GM12878 (cell line): ENCODE results near the gene HS3ST3A1. TPM values are rescaled to one million over a fixed set of nuclear protein-coding genes. Genes with fewer than 3 reads are reported as not detected.

Experiments used
- ATAC-seq: fragments of 200-7000 bp; cut with Tn5 transposase; 3 replicates; pipeline ENCODE4 v1.9.1; 2020; ENCODE audit warnings: mild to moderate bottlenecking, moderate library complexity
- Bru-seq: library from RNA; stranded (reverse); fragments of 400-500 nt; gene quantifications from one replicate; lab custom pipeline; 2021; lab: Mats Ljungman, UMichigan
- BruChase-seq, 2 experiments: library from RNA; stranded (reverse); fragments of 400-500 nt; gene quantifications; one replicate each; lab custom pipeline; 2021; lab: Mats Ljungman, UMichigan
- BruUV-seq: library from RNA; stranded (reverse); fragments of 400-500 nt; replicated peaks from 2 replicates; lab custom pipeline; 2021; lab: Mats Ljungman, UMichigan
- CTCF ChIA-PET: fragments of 300-600 bp; sonication (Branson Sonifier 250); formaldehyde crosslinking; extraction: SDS; loops from one replicate; lab custom pipeline; 2021; ENCODE audit warnings: inconsistent platforms; lab: Yijun Ruan, JAX
- POLR2A ChIA-PET: fragments of 350-600 bp; formaldehyde crosslinking; extraction: SDS; loops from one replicate; lab custom pipeline; 2021; ENCODE audit warnings: inconsistent platforms; lab: Charles Lee
- RAD21 ChIA-PET: fragments of 300-600 bp; sonication (Branson Sonifier 250); formaldehyde crosslinking; loops from one replicate; lab custom pipeline; 2023; ENCODE audit warnings: antibody characterized with exemption; ENCODE audit not compliant: unreplicated experiment; lab: Charles Lee
- SMC1A ChIA-PET: fragments of 300-600 bp; sonication (Branson Sonifier 250); formaldehyde crosslinking; loops from one replicate; lab custom pipeline; 2023; ENCODE audit not compliant: unreplicated experiment, uncharacterized antibody; lab: Charles Lee
- DNase-seq: peaks from one replicate; pipeline ENCODE4 v3.0.0-alpha.2; 2011; ENCODE audit warnings: low read depth, low spot score
- FAIRE-seq: peaks from 3 replicates; lab custom pipeline; 2011; peaks lifted over from hg19 to GRCh38; lab: Jason Lieb, UNC
- H2AFZ ChIP-seq: 2 replicates; pipeline ENCODE4 v1.6.0; 2011; ENCODE audit warnings: low read depth, low read length, control low read depth; ENCODE audit not compliant: control insufficient read depth
- H3K27ac ChIP-seq: 2 replicates; pipeline ENCODE4 v1.5.1; 2011; ENCODE audit warnings: control low read depth; ENCODE audit not compliant: control insufficient read depth, insufficient read depth
- H3K27me3 ChIP-seq, 2 experiments: replicated peaks in 1 of 2; 2 replicates each; pipeline versions ENCODE4 v1.6.0 to v1.6.1; 2011; ENCODE audit warnings: low read length in 1 of 2; ENCODE audit not compliant: control insufficient read depth in 2 of 2, insufficient read depth in 2 of 2
- H3K36me3 ChIP-seq, 2 experiments: 2 replicates each; pipeline ENCODE4 v1.5.1; 2011; ENCODE audit warnings: low read length in 1 of 2; ENCODE audit not compliant: control insufficient read depth in 2 of 2, insufficient read depth in 2 of 2
- H3K4me1 ChIP-seq: 2 replicates; pipeline ENCODE4 v1.6.1; 2011; ENCODE audit warnings: mild to moderate bottlenecking, low read length, moderate library complexity, mixed read lengths; ENCODE audit not compliant: control insufficient read depth, insufficient read depth
- H3K4me2 ChIP-seq: 2 replicates; pipeline ENCODE4 v1.6.0; 2011; ENCODE audit warnings: control low read depth; ENCODE audit not compliant: control insufficient read depth, insufficient read depth
- H3K4me3 ChIP-seq: fragments of 200-600 bp; sonication (generic); 2 replicates; pipeline ENCODE4 v1.5.1; 2016
- H3K79me2 ChIP-seq: 2 replicates; pipeline ENCODE4 v1.6.0; 2011; ENCODE audit warnings: low read length; ENCODE audit not compliant: control insufficient read depth, insufficient read depth
- H3K9ac ChIP-seq: 2 replicates; pipeline ENCODE4 v1.8.0; 2011; ENCODE audit warnings: low read length, control low read depth, mixed read lengths; ENCODE audit not compliant: control insufficient read depth, insufficient read depth
- H3K9me3 ChIP-seq: replicated peaks from 3 replicates; pipeline ENCODE4 v1.5.1; 2011; ENCODE audit warnings: mild to moderate bottlenecking, low read length; ENCODE audit not compliant: control insufficient read depth, insufficient read depth
- H4K20me1 ChIP-seq: 2 replicates; pipeline ENCODE4 v1.6.0; 2011; ENCODE audit not compliant: control insufficient read depth, insufficient read depth
- CREM ChIP-seq: IDR thresholded peaks from 2 replicates; pipeline ENCODE4 v1.6.1; 2014; ENCODE audit warnings: antibody characterized with exemption, low read depth
- E2F8 ChIP-seq: fragments of 450-650 bp; IDR thresholded peaks from 2 replicates; pipeline ENCODE4 v1.6.1; 2018; ENCODE audit warnings: mild to moderate bottlenecking, low read depth, moderate library complexity; ENCODE audit not compliant: partially characterized antibody
- ELK1 ChIP-seq: IDR thresholded peaks from 2 replicates; pipeline ENCODE4 v1.6.1; 2012; ENCODE audit warnings: low read depth, low read length, improper control_type of control experiment
- PKNOX1 ChIP-seq: fragments of 450-650 bp; IDR thresholded peaks from 2 replicates; pipeline ENCODE4 v1.6.1; 2016; ENCODE audit warnings: mild to moderate bottlenecking
- RB1 ChIP-seq: fragments of 450-650 bp; formaldehyde crosslinking; IDR thresholded peaks from 2 replicates; pipeline ENCODE4 v1.6.1; 2017; ENCODE audit warnings: mild to moderate bottlenecking, borderline replicate concordance
- RELA ChIP-seq: fragments of 450-650 bp; IDR thresholded peaks from 2 replicates; pipeline ENCODE4 v1.8.0; 2014; ENCODE audit warnings: borderline replicate concordance; ENCODE audit not compliant: partially characterized antibody
- RELB ChIP-seq: fragments of 450-650 bp; IDR thresholded peaks from 2 replicates; pipeline ENCODE4 v1.6.1; 2017; ENCODE audit warnings: low read depth, mild to moderate bottlenecking, moderate library complexity
- RFX5 ChIP-seq: IDR thresholded peaks from 2 replicates; pipeline ENCODE4 v1.6.1; 2011; ENCODE audit warnings: low read depth, low read length, improper control_type of control experiment
- SMARCA5 ChIP-seq: fragments of 450-650 bp; IDR thresholded peaks from 2 replicates; pipeline ENCODE4 v1.6.1; 2017; ENCODE audit warnings: mild to moderate bottlenecking
- ZNF384 ChIP-seq: IDR thresholded peaks from 2 replicates; pipeline ENCODE4 v1.6.1; 2012; ENCODE audit warnings: low read depth, mild to moderate bottlenecking, low read length, improper control_type of control experiment, borderline replicate concordance
- WGBS: methylation state at CpG from one replicate; pipeline ENCODE4 v1.1.6; 2016; ENCODE audit warnings: low lambda C conversion rate; ENCODE audit not compliant: insufficient replicate concordance, insufficient coverage; ENCODE audit errors: missing lambda C conversion rate; 5-methylcytosine and 5-hydroxymethylcytosine counted together
- in situ Hi-C: fragments of 300-500 bp; cut with MboI; formaldehyde crosslinking; loops from 9 replicates; pipeline ENCODE4 v1.14.3; 2018; ENCODE audit warnings: mixed read lengths
- intact Hi-C: fragments of 100-400 bp; cut with micrococcal nuclease; formaldehyde crosslinking; loops from one replicate; pipeline ENCODE4 v1.14.2; 2022; ENCODE audit not compliant: unreplicated experiment
- long read RNA-seq, 2 experiments: library from polyadenylated mRNA; unstranded; transcript quantifications; one replicate each; pipeline ENCODE4 v2.0.0, GENCODE V29; 2019 to 2020
- polyA minus RNA-seq, 3 experiments: library from RNA; depleted of rRNA, polyadenylated mRNA; stranded (reverse); fragments of >200 nt; gene quantifications; 2 replicates each; pipeline ENCODE4 v1.2.3, GENCODE V29; 2011
- polyA plus RNA-seq, 11 experiments: library from polyadenylated mRNA; depleted of rRNA in 4 of 11; unstranded in 6 of 11; stranded (reverse) in 5 of 11; fragments of >200 nt; fragmentation: Nextera tagmentation in 4 of 11; fragmentation: Illumina TruSeq in 1 of 11; extraction: Ambion mirVana in 4 of 11; extraction: Trizol in 1 of 11; gene quantifications; 1 replicate in 1 of 11; 2 replicates in 10 of 11; pipeline versions ENCODE4 v1.2.1 to v1.2.3, GENCODE V29; 2011 to 2016; ENCODE audit warnings: inconsistent platforms in 2 of 11, missing spikeins in 2 of 11, low read depth in 1 of 11
- total RNA-seq, 4 experiments: library from RNA; depleted of rRNA in 3 of 4; stranded (reverse); fragments of >200 nt in 3 of 4; fragmentation: Illumina TruSeq in 1 of 4; extraction: Trizol in 1 of 4; gene quantifications; 2 replicates each; pipeline versions ENCODE4 v1.2.1 to v1.2.3, GENCODE V29; 2013 to 2021

Gene HS3ST3A1
- 0.17 and 0.25 TPM in 2 replicates for total RNA-seq (2013; cell fraction: nucleolus; rRNA removed)
- total RNA-seq (2014; rRNA removed) (0.27 TPM in 1 of 2 replicates, not detected in the other), total RNA-seq (2014; rRNA removed; fragmentation: Illumina TruSeq; extraction: Trizol) (not detected in 2 replicates), total RNA-seq (2021) (0.21 TPM in 1 of 2 replicates, not detected in the other), polyA plus RNA-seq (2011; rRNA removed) (0.24 and 0.30 TPM in 2 replicates), polyA plus RNA-seq (2014; fragmentation: Illumina TruSeq; extraction: Trizol) (not detected in 2 replicates), polyA plus RNA-seq (2014; fragmentation: Nextera tagmentation; extraction: Ambion mirVana) (not detected), polyA plus RNA-seq (2014; rRNA removed) (not detected in 2 replicates), polyA plus RNA-seq (2016; fragmentation: Nextera tagmentation; extraction: Ambion mirVana) (under 1 TPM in 1 of 2 experiments, not detected in 1; 0.26 TPM), polyA minus RNA-seq (2011; rRNA and poly(A)+ RNA removed) (0.15 and 0.82 TPM in 2 replicates), Bru-seq, nascent RNA (percentile 22 among the genes with signal in this experiment), BruChase-seq, experiment 1, labeled RNA remaining after a 6-hour chase (percentile 11 among the genes with signal in this experiment), BruChase-seq, experiment 2, labeled RNA remaining after a 2-hour chase (percentile 13 among the genes with signal in this experiment)
- not detected for polyA plus RNA-seq (2011; ENCODE audit: low read depth)
- 0.28 and 0.50 TPM in 2 replicates for polyA plus RNA-seq (2011; cell fraction: cytosol; rRNA removed)
- 0.35 and 0.51 TPM in 2 replicates for polyA plus RNA-seq (2011; cell fraction: nucleus; rRNA removed)
- polyA plus RNA-seq (2012), result not detected in 2 replicates
- not detected in 2 replicates for polyA minus RNA-seq (2011; cell fraction: cytosol; rRNA and poly(A)+ RNA removed)
- polyA minus RNA-seq (2011; cell fraction: nucleus; rRNA and poly(A)+ RNA removed), result 0.85 and 1.9 TPM in 2 replicates
- long read RNA-seq, experiment 1, result 0 reads
- long read RNA-seq, experiment 2, result 0 reads

- SMC1A ChIA-PET, result no interaction called here
- Histone ChIP-seq H3K36me3 (no peaks in the 10 kb centered on the region), H3K4me3 (no peak within 1 kb of the TSS), H3K4me2 (no peak within 1 kb of the TSS), H3K9me3 (no peaks in the 10 kb centered on the region), H3K9ac (no peak within 1 kb of the TSS), H3K27ac (no peak within 1 kb of the TSS), H2AFZ (no peak within 1 kb of the TSS), H3K4me1 (no peaks in the 10 kb centered on the region), H4K20me1 (no peaks in the 10 kb centered on the region), H3K79me2 (no peaks in the 10 kb centered on the region), H3K27me3 (no peaks in the 10 kb centered on the region; a peak in 1 of 4 replicates)
- ATAC-seq (no peak), DNase-seq (no peak), FAIRE-seq (no peak)
- POLR2A ChIA-PET, result no interaction called here
- in situ Hi-C loops (no loop called here), intact Hi-C loops (no loop called here)
- BruUV-seq, result no TSS peak
- 17% methylated on average over 49 of the region's 61 CpGs for WGBS
- CTCF ChIA-PET, result interaction anchor here (0.6 kb wide), 1 partner anchor 873 kb away, joined by 3 read pairs; no protein-coding TSS in a partner anchor
- RAD21 ChIA-PET, result no interaction called here
- TF ChIP-seq CREM (no peak), RELB (no peak), RELA (no peak), E2F8 (no peak), SMARCA5 (no peak), RFX5 (no peak), RB1 (no peak), PKNOX1 (no peak), ZNF384 (no peak), ELK1 (no peak)
Measured at GRCh38 chr17:13601776-13602551, at the start of gene HS3ST3A1. TSS of gene HS3ST3A1 (minus strand) at chr17:13601929. CDS start at chr17:13601129, 800 bp downstream.
